GM18868 (cell line): ENCODE measurements around the gene ATG13.

ENCODE experiments used
- ATAC-seq: cut with Tn5 transposase; IDR thresholded peaks from one replicate; pipeline ENCODE4 v1.9.1; 2021; ENCODE audit warnings: mild to moderate bottlenecking, moderate library complexity; ENCODE audit not compliant: unreplicated experiment

Gene ATG13

DNA sequence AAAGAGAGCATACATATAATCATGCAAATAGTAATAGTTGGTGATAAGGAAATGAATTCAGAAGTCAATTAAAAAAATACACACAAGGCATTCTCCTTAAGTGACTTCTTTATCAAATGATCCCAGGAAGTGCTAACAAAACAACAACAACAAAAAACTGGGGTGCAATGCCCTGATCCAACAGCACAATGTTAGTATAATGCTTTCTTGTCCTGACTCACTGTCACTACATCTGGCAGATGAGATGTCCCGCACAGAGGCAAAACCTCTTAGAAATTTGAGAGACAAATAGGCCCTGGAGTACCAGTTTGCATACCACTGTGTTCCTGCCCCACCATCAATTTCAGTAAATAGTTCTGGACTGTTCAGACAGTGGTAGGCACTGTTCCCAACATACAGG lies 12.6 kb upstream of the ATG13 start:
- ATAC-seq, result no peak

DNA sequence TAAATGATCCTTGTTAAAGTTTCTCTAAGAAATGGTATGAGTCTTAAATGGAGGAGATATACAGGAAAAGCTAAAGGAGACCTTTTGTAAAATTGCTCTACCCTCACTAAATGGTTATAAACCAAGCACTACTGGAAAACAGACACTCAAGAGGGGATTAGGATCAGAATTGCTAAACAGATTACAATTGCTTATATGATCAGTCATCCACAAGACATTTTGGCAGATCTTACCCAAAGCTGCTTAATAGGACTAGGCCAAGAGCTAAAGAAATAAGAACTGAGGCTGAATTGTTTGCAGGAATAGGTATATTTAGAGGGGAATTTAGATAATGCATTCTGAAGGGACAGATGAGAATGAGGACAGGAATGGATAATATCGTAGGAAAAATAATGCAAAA lies 9.8 kb upstream of the ATG13 start:
- ATAC-seq, result no peak

DNA sequence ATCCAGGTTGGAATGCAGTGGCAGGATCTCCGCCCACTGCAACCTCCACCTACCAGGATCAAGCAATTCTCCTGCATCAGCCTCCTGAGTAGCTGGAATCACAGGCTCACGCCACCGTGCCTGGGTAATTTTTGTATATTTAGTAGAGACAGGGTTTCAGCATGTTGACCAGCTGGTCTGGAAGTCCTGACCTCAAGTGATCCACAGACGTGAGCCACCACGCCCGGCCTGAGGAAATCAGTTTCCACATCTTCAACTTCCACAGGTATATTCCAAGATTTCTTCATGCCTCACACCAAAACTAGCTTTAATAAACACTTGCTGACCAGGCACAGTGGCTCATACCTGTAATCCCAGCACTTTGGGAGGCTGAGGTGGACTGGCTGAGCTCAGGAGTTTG lies 8.0 kb upstream of the ATG13 start:
- ATAC-seq, result no peak

GRCh38 chr11:46611526-46612304 lies 5.6 kb upstream of the ATG13 start:
- ATAC-seq, result no peak

DNA sequence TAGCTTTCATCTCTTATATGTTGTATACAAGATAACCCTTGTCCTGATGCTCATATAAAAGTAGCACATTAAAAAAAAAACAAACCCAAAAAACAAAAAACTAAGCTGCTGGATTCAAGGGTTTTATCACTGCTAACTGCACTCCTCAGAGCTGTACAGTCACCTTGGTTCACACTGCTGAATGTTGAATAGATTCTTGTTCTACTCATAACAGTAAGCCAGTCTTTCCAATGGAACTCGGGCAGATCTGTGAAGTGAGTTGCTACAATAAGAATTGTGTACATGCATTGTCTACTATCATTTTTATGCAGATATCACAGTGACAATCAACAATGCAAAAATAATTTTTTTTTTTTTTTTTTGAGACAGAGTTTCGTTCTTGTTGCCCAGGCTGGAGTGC lies 5.0 kb upstream of the ATG13 start:
- no peak for ATAC-seq

DNA sequence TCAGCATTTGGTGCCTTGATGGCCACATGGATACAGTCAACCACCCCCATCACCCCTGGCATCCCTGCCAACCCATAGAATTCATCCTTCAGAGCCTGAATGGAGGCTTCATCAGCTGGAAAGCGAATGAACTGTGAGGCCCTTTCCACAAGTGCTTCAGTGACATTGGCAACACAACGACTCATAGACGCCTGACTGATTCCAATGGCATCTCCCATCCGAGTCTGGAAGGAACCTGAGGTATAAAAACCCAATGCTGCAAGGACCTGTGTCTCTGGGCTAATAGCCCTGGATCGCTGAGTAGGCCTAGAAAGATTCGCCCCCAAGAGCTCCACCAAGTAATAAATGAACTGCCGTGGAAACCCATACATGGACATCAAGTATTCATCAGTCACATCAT lies 1.6 kb upstream of the ATG13 start:
- ATAC-seq, result no peak

DNA sequence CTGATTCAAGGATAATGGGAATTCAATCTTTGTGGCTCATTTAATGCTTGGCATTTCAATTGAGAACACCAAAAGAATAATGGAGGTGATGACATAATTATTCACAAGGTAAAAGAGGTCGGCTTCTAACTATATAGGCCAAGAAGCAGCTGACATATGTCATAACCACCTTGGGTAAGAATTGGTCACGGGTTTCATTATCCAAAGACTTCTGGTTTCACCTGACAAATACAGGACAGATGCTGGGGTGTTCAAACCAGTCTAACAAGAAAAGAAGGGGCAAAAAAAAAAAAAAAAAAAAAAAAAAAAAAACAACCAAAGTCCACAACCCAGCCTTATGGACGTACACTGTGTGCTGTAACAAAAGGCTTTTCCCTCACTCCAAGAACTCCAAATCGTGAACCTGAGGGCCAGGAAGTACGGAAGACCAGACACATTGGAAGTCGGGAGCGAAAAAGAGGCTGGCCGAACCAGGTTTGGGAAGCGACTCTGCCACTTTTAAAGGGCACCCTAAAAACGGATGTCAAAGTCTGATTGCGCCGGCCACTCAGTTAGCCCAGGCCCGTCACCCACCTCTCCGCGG lies 711 bp upstream of the ATG13 start:
- ATAC-seq, result no peak

DNA sequence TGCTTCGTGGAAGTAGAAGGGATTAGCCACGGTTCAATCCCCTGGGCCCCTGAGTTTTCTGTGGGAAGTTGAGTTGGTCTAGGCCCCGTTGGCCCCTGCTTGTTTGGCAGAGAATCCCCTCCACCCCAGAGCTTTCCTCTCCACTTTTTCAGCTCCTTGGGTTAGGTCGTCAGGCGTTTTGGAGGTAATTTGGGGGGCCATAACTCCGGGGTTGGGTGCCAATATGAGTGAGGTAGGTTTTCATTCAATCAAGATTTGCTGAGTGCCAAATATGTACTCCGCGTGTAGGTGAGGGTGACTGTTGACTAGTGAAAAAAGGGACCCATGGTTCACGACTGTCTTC lies 590 bp downstream of the ATG13 start:
- ATAC-seq, result no peak

DNA sequence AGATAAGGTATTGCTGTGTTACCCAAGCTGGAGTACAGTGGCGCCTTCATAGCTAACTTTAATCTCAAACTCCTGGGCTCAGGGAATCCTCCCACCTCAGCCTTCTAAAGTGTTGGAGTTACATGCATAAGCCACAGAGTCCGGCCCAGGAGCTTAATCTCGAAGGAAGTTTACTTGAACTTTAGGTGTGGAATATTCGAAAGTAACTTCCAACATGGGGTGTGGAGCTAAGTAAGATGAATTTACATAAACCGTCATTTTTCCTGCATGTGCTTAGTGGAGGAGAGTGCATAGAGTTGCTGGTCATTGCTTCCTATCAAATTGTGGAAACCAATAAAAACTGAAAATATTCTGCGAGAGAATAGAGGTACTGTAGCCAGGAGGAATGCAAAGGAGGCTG lies 1.5 kb downstream of the ATG13 start:
- no peak for ATAC-seq

DNA sequence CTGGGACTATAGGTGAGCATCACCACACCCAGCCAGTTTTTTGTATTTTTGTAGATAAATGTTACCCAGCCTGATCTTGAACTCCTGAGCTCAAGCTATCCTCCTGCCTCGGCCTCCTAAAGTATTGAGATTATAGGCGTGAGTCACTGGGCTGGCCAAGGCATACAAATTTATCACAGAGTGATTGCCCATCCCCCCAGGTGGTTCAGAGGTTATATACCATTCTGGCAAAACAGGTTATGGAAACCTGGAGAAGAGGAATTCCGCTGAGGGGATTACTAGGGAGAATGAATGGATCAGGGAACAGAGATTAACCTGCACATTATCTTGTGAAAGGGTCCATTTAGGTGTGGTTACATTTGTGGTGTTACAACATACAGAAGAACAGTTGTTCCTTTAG lies 8.1 kb downstream of the ATG13 start:
- no peak for ATAC-seq

GRCh38 chr11:46628961-46629360 lies 11.6 kb downstream of the ATG13 start:
- no peak for ATAC-seq

GRCh38 chr11:46630237-46630636 lies 12.9 kb downstream of the ATG13 start:
- no peak for ATAC-seq

DNA sequence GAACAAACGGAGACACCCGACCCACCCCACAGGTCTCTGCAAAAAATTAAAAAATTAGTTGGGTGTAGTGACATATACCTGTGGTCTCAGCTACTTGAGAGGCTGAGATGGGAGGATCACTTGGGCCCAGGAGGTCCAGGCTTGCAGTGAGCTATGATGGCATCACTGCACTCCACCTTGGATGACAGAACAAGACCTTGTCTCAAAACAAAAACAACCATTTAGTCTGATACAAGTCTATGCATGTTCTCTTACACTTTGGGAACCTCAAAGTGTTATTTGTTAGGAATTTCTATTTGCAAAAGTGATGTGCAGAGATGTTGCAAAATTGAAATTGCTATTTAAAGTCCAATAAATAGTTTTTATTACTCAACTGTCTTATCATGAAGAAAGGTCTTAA lies 14.3 kb downstream of the ATG13 start:
- no peak for ATAC-seq

GRCh38 chr11:46632502-46632901 lies 15.1 kb downstream of the ATG13 start:
- ATAC-seq, result no peak

DNA sequence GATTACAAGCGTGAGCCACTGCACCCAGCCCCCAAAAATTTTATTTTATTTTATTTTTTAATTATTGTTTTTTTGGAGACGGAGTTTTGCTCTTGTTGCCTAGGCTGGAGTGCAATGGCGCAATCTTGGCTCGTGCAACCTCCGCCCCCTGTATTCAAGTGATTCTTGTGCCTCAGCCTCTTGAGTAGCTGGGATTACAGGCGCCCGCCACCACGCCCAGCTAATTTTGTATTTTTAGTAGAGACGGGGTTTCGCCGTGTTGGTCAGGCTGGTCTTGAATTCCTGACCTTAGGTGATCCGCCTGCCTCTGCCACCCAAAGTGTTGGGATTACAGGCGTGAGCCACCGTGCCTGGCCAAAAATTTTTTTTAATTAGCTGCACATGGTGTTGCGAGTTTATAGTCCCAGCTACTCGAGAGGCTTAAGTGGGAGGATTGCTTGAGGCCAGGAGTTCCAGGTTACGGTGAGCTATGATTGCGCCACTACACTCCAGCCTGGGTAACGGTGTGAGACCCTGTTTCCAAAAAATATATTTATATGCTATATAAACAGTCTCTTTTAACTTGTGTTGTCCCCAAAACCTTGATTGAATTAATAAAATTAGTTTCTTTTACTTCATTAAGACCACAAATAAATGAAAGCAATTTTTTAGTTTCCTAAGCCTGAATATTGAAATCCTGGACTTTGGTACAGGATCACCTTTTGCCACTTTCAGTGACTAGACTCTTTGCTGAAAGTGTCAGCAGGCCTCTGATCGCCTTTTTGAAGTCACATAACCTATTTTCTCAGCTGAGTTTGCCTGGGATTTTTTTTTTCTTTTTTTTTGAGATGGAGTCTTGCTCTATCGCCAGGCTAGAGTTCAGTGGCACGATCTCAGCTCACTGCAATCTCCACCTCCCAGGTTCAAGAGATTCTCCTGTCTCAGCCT lies 16.2 kb downstream of the ATG13 start:
- ATAC-seq, result no peak

GRCh38 chr11:46635557-46636139 lies 18.3 kb downstream of the ATG13 start:
- ATAC-seq, result no peak

DNA sequence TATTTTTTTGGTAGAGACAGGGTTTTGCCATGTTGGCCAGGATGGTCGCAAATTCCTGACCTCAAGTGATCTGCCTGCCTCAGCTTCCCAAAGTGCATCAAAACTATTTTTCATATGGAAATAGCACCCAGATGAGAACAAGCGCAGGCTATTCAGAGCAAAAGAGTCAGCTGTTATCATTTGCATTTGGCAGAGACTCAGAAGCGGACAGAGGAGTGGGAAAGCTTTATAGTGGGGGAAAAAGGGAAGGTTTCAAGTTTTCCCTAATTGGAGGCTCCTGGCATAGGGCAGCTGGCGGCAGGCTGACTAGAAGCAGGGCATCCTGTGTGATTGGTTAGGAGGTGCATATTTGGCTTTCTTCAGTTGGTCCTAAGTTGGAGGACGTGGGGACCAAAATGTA lies 20.2 kb downstream of the ATG13 start:
- no peak for ATAC-seq

DNA sequence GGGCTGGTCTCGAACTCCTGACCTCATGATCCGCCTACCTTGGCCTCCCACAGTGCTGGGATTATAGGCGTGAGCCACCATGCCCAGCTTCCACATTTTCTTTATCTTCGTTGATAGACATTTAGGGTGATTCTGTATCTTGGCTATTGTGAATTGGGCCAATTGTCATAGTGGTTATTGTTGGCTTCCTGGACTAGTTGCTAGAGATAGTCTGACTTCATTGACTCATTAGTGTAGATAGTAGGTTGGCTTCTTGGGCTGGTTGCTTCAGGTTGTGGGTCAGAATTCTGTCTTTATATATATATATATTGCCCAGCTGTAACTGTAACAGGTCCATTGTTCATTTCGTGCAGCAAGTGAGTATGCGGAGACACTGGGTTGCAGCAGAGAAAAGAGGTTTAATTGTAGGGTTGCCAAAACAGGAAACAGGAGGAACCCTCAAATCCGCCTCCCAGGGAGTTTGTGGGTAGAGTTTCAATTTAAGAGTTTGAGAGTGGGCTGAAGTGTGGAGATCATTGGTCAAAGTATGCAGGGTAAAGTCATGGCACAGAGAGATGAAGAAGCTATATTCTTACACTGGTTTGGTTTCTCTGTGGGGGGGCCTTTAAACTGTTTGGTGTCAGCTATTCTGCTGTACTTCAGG lies 22.0 kb downstream of the ATG13 start:
- no peak for ATAC-seq

GRCh38 chr11:46640036-46640788 lies 22.9 kb downstream of the ATG13 start:
- ATAC-seq, result no peak

GRCh38 chr11:46641639-46642038 lies 24.3 kb downstream of the ATG13 start:
- no peak for ATAC-seq
